ENCODE measurements around the gene S100A8. TPM values are rescaled to one million over a fixed set of nuclear protein-coding genes. Genes with fewer than 3 reads are reported as not detected.

Gene S100A8
- total RNA-seq, 1 donor from 2014 or later, result not detected

- TF ChIP-seq EZH2 (IDR thresholded peaks at IDR 0.05; ENCODE audit: insufficient read depth, low read length), result no peak
- TF ChIP-seq, protein P1, sequence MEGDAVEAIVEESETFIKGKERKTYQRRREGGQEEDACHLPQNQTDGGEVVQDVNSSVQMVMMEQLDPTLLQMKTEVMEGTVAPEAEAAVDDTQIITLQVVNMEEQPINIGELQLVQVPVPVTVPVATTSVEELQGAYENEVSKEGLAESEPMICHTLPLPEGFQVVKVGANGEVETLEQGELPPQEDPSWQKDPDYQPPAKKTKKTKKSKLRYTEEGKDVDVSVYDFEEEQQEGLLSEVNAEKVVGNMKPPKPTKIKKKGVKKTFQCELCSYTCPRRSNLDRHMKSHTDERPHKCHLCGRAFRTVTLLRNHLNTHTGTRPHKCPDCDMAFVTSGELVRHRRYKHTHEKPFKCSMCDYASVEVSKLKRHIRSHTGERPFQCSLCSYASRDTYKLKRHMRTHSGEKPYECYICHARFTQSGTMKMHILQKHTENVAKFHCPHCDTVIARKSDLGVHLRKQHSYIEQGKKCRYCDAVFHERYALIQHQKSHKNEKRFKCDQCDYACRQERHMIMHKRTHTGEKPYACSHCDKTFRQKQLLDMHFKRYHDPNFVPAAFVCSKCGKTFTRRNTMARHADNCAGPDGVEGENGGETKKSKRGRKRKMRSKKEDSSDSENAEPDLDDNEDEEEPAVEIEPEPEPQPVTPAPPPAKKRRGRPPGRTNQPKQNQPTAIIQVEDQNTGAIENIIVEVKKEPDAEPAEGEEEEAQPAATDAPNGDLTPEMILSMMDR (IDR thresholded peaks at IDR 0.05; ENCODE audit: insufficient read depth, low read depth, low read length), result no peak
- Histone ChIP-seq H3K36me3 (ENCODE audit: insufficient read depth, low read length) (no peaks in the 10 kb centered on the region), H2AFZ (ENCODE audit: low read depth, low read length) (no peak overlapping the region), H3K4me1 (ENCODE audit: insufficient read depth, low read length) (no peaks in the 10 kb centered on the region), H4K20me1 (ENCODE audit: insufficient read depth, low read length) (no peaks in the 10 kb centered on the region), H3K27me3 (ENCODE audit: insufficient read depth, low read length) (no peaks in the 10 kb centered on the region), H3K79me2 (ENCODE audit: insufficient read depth, low read length) (no peaks in the 10 kb centered on the region), H3K4me3 (ENCODE audit: insufficient read depth, low read depth, low read length) (no peak overlapping the region), H3K9ac (ENCODE audit: low read length) (no peak overlapping the region), H3K4me2 (ENCODE audit: low read length) (no peak overlapping the region), H3K9me3 (ENCODE audit: insufficient read depth, low read depth, low read length) (no peaks in the 10 kb centered on the region), H3K27ac (ENCODE audit: low read depth, low read length) (no peak overlapping the region)
- no peaks in the 10 kb centered on the region for H3K4me1 Mint-ChIP-seq (ENCODE audit: low read depth, unreplicated experiment)
- DNase-seq (ENCODE audit: low read depth), result no peak
- H3K27ac Mint-ChIP-seq (ENCODE audit: unreplicated experiment), result no peak overlapping the region
- H3K4me3 Mint-ChIP-seq (ENCODE audit: unreplicated experiment), result no peak overlapping the region
- H3K27me3 Mint-ChIP-seq (ENCODE audit: low read depth, unreplicated experiment), result peaks cover 66% of the 10 kb centered on the region
- FAIRE-seq, result no peak
- H3K36me3 Mint-ChIP-seq (ENCODE audit: low read depth, unreplicated experiment), result no peaks in the 10 kb centered on the region
- H3K9me3 Mint-ChIP-seq (ENCODE audit: unreplicated experiment), result no peaks in the 10 kb centered on the region
Measured at GRCh38 chr1:153392822-153393221, 1.9 kb upstream of the S100A8 start.

DNA sequence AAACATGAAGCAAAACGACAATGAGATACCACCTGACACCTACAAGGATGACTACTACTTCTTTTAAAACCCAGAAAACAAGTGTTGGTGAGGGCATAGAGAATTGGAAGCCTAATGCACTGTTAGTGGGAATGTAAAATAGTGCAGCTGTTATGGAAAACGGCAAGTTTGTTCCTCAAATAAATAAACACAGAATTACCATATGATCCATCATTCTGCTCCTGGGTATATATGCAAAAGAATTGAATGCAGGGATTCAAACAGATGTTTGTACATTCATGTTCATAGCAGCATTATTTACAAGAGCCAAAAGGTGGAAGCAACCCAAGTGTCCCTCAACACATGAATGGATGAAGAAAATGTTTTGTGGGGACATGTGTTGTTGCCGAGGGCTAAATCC is 1.4 kb upstream of the S100A8 start:
- H3K4me3 Mint-ChIP-seq (ENCODE audit: unreplicated experiment), result no peak overlapping the region
- peaks cover 66% of the 10 kb centered on the region for H3K27me3 Mint-ChIP-seq (ENCODE audit: low read depth, unreplicated experiment)
- Histone ChIP-seq H3K27me3 (ENCODE audit: insufficient read depth, low read length) (no peaks in the 10 kb centered on the region), H3K4me3 (ENCODE audit: insufficient read depth, low read depth, low read length) (no peak overlapping the region), H4K20me1 (ENCODE audit: insufficient read depth, low read length) (no peaks in the 10 kb centered on the region), H3K9me3 (ENCODE audit: insufficient read depth, low read depth, low read length) (no peaks in the 10 kb centered on the region), H2AFZ (ENCODE audit: low read depth, low read length) (no peak overlapping the region), H3K27ac (ENCODE audit: low read depth, low read length) (no peak overlapping the region), H3K36me3 (ENCODE audit: insufficient read depth, low read length) (no peaks in the 10 kb centered on the region), H3K9ac (ENCODE audit: low read length) (no peak overlapping the region), H3K4me1 (ENCODE audit: insufficient read depth, low read length) (no peaks in the 10 kb centered on the region), H3K79me2 (ENCODE audit: insufficient read depth, low read length) (no peaks in the 10 kb centered on the region), H3K4me2 (ENCODE audit: low read length) (no peak overlapping the region)
- no peak for DNase-seq (ENCODE audit: low read depth)
- no peak for FAIRE-seq
- H3K36me3 Mint-ChIP-seq (ENCODE audit: low read depth, unreplicated experiment), result no peaks in the 10 kb centered on the region
- H3K4me1 Mint-ChIP-seq (ENCODE audit: low read depth, unreplicated experiment), result no peaks in the 10 kb centered on the region
- TF ChIP-seq, protein P1 (IDR thresholded peaks at IDR 0.05; ENCODE audit: insufficient read depth, low read depth, low read length), result no peak
- TF ChIP-seq EZH2 (IDR thresholded peaks at IDR 0.05; ENCODE audit: insufficient read depth, low read length), result no peak
- H3K9me3 Mint-ChIP-seq (ENCODE audit: unreplicated experiment), result no peaks in the 10 kb centered on the region
- no peak overlapping the region for H3K27ac Mint-ChIP-seq (ENCODE audit: unreplicated experiment)

DNA sequence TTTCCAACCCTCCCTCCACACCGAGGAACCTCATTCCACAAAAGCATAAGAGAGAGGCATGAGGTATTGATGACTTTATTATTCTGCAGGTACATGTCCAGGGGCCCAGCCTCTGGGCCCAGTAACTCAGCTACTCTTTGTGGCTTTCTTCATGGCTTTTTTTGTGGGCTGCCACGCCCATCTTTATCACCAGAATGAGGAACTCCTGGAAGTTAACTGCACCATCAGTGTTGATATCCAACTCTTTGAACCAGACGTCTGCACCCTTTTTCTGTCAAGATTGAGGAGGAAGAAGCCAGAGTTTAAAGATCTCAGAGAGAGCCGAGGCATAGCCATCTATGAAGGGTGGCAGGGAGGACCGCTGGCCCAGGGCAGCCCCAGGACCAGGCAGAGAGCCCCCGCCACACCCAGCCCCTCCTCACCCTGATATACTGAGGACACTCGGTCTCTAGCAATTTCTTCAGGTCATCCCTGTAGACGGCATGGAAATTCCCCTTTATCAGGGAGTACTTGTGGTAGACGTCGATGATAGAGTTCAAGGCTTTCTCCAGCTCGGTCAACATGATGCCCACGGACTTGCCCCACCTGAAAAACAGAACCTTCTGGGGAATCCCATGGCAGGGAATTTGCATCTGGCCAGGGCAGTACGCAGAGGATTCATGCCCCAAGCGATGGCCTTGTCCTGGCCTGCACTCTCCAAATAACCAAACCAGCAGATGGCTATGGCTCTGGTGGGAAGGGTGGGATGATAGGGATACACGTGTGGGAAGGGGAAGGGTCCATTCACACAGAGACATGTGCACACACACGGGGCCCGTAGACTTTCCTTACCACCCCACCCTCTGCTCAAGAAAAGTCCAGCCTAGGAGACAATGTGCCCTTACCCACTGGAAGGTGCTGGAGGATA is 647 bp downstream of the S100A8 start:
- FAIRE-seq (no peak), DNase-seq (ENCODE audit: low read depth) (no peak)
- Histone ChIP-seq H3K4me2 (ENCODE audit: low read length) (no peak overlapping the region), H3K36me3 (ENCODE audit: insufficient read depth, low read length) (no peaks in the 10 kb centered on the region), H3K27me3 (ENCODE audit: insufficient read depth, low read length) (no peaks in the 10 kb centered on the region), H2AFZ (ENCODE audit: low read depth, low read length) (no peak overlapping the region), H3K27ac (ENCODE audit: low read depth, low read length) (no peak overlapping the region), H4K20me1 (ENCODE audit: insufficient read depth, low read length) (no peaks in the 10 kb centered on the region), H3K79me2 (ENCODE audit: insufficient read depth, low read length) (no peaks in the 10 kb centered on the region), H3K4me1 (ENCODE audit: insufficient read depth, low read length) (no peaks in the 10 kb centered on the region), H3K4me3 (ENCODE audit: insufficient read depth, low read depth, low read length) (no peak overlapping the region), H3K9me3 (ENCODE audit: insufficient read depth, low read depth, low read length) (no peaks in the 10 kb centered on the region), H3K9ac (ENCODE audit: low read length) (no peak overlapping the region)
- no peak overlapping the region for H3K27ac Mint-ChIP-seq (ENCODE audit: unreplicated experiment)
- peaks cover 54% of the 10 kb centered on the region for H3K27me3 Mint-ChIP-seq (ENCODE audit: low read depth, unreplicated experiment)
- H3K36me3 Mint-ChIP-seq (ENCODE audit: low read depth, unreplicated experiment), result no peaks in the 10 kb centered on the region
- TF ChIP-seq EZH2 (IDR thresholded peaks at IDR 0.05; ENCODE audit: insufficient read depth, low read length), result no peak
- TF ChIP-seq, protein P1 (IDR thresholded peaks at IDR 0.05; ENCODE audit: insufficient read depth, low read depth, low read length), result no peak
- no peaks in the 10 kb centered on the region for H3K9me3 Mint-ChIP-seq (ENCODE audit: unreplicated experiment)
- H3K4me3 Mint-ChIP-seq (ENCODE audit: unreplicated experiment), result no peak overlapping the region
- H3K4me1 Mint-ChIP-seq (ENCODE audit: low read depth, unreplicated experiment), result no peaks in the 10 kb centered on the region
